Testis (tissue), 2 donors: ENCODE measurements around the gene CISD3.

ENCODE experiments used
- CTCF ChIP-seq, 3 experiments: fragments of 450-650 bp in 2 of 3; fragments of 200-600 bp in 1 of 3; sonication (generic) in 1 of 3; IDR thresholded peaks; one replicate each; pipeline ENCODE4 v1.5.1; 2016 to 2019; ENCODE audit warnings: antibody characterized with exemption in 3 of 3, mild to moderate bottlenecking in 2 of 3, moderate library complexity in 1 of 3
- POLR2A ChIP-seq: fragments of 450-650 bp; IDR thresholded peaks from one replicate; pipeline ENCODE4 v1.6.1; 2017; ENCODE audit warnings: antibody characterized with exemption, mild to moderate bottlenecking, moderate library complexity

GRCh38 chr17:38705803-38706504 is 24.2 kb upstream of the CISD3 start:
- TF ChIP-seq POLR2A (no peak), CTCF (IDR thresholded peaks at IDR 0.05) (no peak)
